HEK293 (cell line): ENCODE results near the gene ASPRV1.

ENCODE experiments used
- CTCF ChIA-PET: fragments of 350-600 bp; formaldehyde crosslinking; extraction: SDS; loops from one replicate; lab custom pipeline; 2021; ENCODE audit warnings: antibody characterized with exemption; lab: Yijun Ruan, JAX
- POLR2A ChIA-PET: fragments of 300-600 bp; formaldehyde crosslinking; extraction: SDS; loops from one replicate; lab custom pipeline; 2020; ENCODE audit warnings: antibody characterized with exemption, inconsistent platforms; lab: Yijun Ruan, JAX
- H3K27ac ChIP-seq: fragments of 200-500 bp; sonication (Bioruptor generic); 2 replicates; pipeline ENCODE4 v1.5.1; 2014; ENCODE audit warnings: low read depth, low read length, control low read depth, inconsistent platforms; ENCODE audit errors: extremely low read depth
- H3K36me3 ChIP-seq, 2 experiments: fragments of 200-500 bp in 1 of 2; sonication (Bioruptor generic) in 1 of 2; 1 replicate in 1 of 2; 2 replicates in 1 of 2; pipeline ENCODE4 v1.5.1; 2014 to 2017; ENCODE audit warnings: inconsistent platforms in 2 of 2, low read length in 2 of 2; ENCODE audit not compliant: control insufficient read depth in 2 of 2, insufficient read depth in 1 of 2
- H3K4me1 ChIP-seq: fragments of 200-500 bp; sonication (Bioruptor generic); 2 replicates; pipeline ENCODE4 v1.5.1; 2014; ENCODE audit warnings: mild to moderate bottlenecking, low read length, inconsistent platforms; ENCODE audit not compliant: control insufficient read depth, insufficient read depth
- H3K4me3 ChIP-seq: 2 replicates; pipeline ENCODE4 v1.5.1; 2011; ENCODE audit warnings: low read depth, mild to moderate bottlenecking, control low read depth, low read length, moderate library complexity
- H3K9me3 ChIP-seq: fragments of 200-500 bp; sonication (Bioruptor generic); 2 replicates; pipeline ENCODE4 v1.5.1; 2014; ENCODE audit warnings: low read depth, low read length, inconsistent platforms; ENCODE audit not compliant: control insufficient read depth, insufficient read depth
- AEBP2 ChIP-seq: fragments of 450-650 bp; formaldehyde crosslinking; IDR thresholded peaks from 2 replicates; pipeline ENCODE4 v1.5.1; 2016; ENCODE audit warnings: missing biosample characterization, missing genetic modification characterization, borderline replicate concordance
- IKZF3 ChIP-seq: fragments of 450-650 bp; IDR thresholded peaks from 2 replicates; pipeline ENCODE4 v1.5.0; 2018; ENCODE audit warnings: missing biosample characterization, mild to moderate bottlenecking, missing genetic modification characterization, moderate library complexity
- MEIS1 ChIP-seq: sonication (generic); formaldehyde crosslinking; IDR thresholded peaks from 2 replicates; pipeline ENCODE4 v1.8.1; 2022; ENCODE audit warnings: missing genetic modification reagents, mild to moderate bottlenecking, borderline replicate concordance
- MYNN ChIP-seq: fragments of 450-650 bp; formaldehyde crosslinking; IDR thresholded peaks from 2 replicates; pipeline ENCODE4 v1.5.1; 2016; ENCODE audit warnings: missing biosample characterization, missing genetic modification characterization, borderline replicate concordance
- OVOL3 ChIP-seq: fragments of 450-650 bp; formaldehyde crosslinking; IDR thresholded peaks from 2 replicates; pipeline ENCODE4 v1.5.1; 2016; ENCODE audit warnings: missing biosample characterization, missing genetic modification characterization
- PRDM1 ChIP-seq: fragments of 450-650 bp; formaldehyde crosslinking; IDR thresholded peaks from 2 replicates; pipeline ENCODE4; 2016; ENCODE audit warnings: missing biosample characterization, missing genetic modification characterization
- SP3 ChIP-seq: fragments of 450-650 bp; formaldehyde crosslinking; IDR thresholded peaks from 2 replicates; pipeline ENCODE4 v1.5.1; 2016; ENCODE audit warnings: missing biosample characterization, missing genetic modification characterization
- ZNF155 ChIP-seq: fragments of 450-650 bp; formaldehyde crosslinking; IDR thresholded peaks from 2 replicates; pipeline ENCODE4 v1.5.1; 2016; ENCODE audit warnings: missing biosample characterization, missing genetic modification characterization
- ZNF266 ChIP-seq: fragments of 450-650 bp; formaldehyde crosslinking; IDR thresholded peaks from 2 replicates; pipeline ENCODE4 v1.5.1; 2016; ENCODE audit warnings: missing biosample characterization, missing genetic modification characterization, low read depth
- ZNF335 ChIP-seq: fragments of 450-650 bp; formaldehyde crosslinking; conservative IDR thresholded peaks from 2 replicates; pipeline ENCODE4 v1.5.1; 2016; ENCODE audit warnings: missing biosample characterization, missing genetic modification characterization
- ZNF423 ChIP-seq: fragments of 450-650 bp; formaldehyde crosslinking; IDR thresholded peaks from 2 replicates; pipeline ENCODE4 v1.5.1; 2016; ENCODE audit warnings: missing biosample characterization, missing genetic modification characterization
- ZNF561 ChIP-seq: fragments of 450-650 bp; IDR thresholded peaks from 2 replicates; pipeline ENCODE4 v1.5.1; 2018; ENCODE audit warnings: missing biosample characterization, missing genetic modification characterization, borderline replicate concordance
- ZNF624 ChIP-seq: fragments of 450-650 bp; formaldehyde crosslinking; IDR thresholded peaks from 2 replicates; pipeline ENCODE4 v1.5.1; 2017; ENCODE audit warnings: missing biosample characterization, missing genetic modification characterization
- ZNF626 ChIP-seq: fragments of 450-650 bp; sonication (Bioruptor Pico); formaldehyde crosslinking; IDR thresholded peaks from 2 replicates; pipeline ENCODE4 v1.5.1; 2018; ENCODE audit warnings: missing biosample characterization, missing genetic modification characterization, inconsistent platforms
- ZNF670 ChIP-seq: fragments of 450-650 bp; formaldehyde crosslinking; IDR thresholded peaks from 2 replicates; pipeline ENCODE4 v1.5.1; 2016; ENCODE audit warnings: missing biosample characterization, missing genetic modification characterization, low read depth
- ZNF704 ChIP-seq: fragments of 450-650 bp; formaldehyde crosslinking; IDR thresholded peaks from 2 replicates; pipeline ENCODE4 v1.5.1; 2016; ENCODE audit warnings: missing biosample characterization, missing genetic modification characterization
- ZNF776 ChIP-seq: fragments of 450-650 bp; formaldehyde crosslinking; IDR thresholded peaks from 2 replicates; pipeline ENCODE4 v1.5.0; 2017; ENCODE audit warnings: missing biosample characterization, missing genetic modification characterization, borderline replicate concordance

Gene ASPRV1

GRCh38 chr2:69923116-69923515 is 38.3 kb downstream of the ASPRV1 start:
- POLR2A ChIA-PET = interaction anchor here (2.2 kb wide), 1 partner anchor 8 kb away, joined by 11 read pairs; the partner anchor contains the start of gene MXD1
- Histone ChIP-seq H3K36me3 (peaks cover 14 to 17% of the 10 kb centered on the region in 2 experiments), H3K4me3 (no peak overlapping the region), H3K9me3 (no peaks in the 10 kb centered on the region), H3K27ac (no peak overlapping the region), H3K4me1 (no peaks in the 10 kb centered on the region)
- CTCF ChIA-PET = interaction anchor here (0.6 to 2.2 kb wide), 4 partner anchors 8 to 220 kb away, joined by 3 to 9 read pairs (median 6); partner anchors contain the start of gene MXD1
- TF ChIP-seq AEBP2 (tag by site-specific recombination) (no peak), SP3 (tag by site-specific recombination) (no peak), ZNF704 (tag by site-specific recombination) (no peak)

GRCh38 chr2:69918401-69918800 is 43.0 kb downstream of the ASPRV1 start:
- TF ChIP-seq IKZF3 (tag by site-specific recombination) (no peak), ZNF626 (no peak), ZNF335 (tag by site-specific recombination) (no peak), ZNF776 (tag by site-specific recombination) (no peak), ZNF670 (no peak), ZNF423 (no peak)
- H3K27ac ChIP-seq = no peak overlapping the region
- ChIA-PET CTCF (interaction anchor here (0.6 kb wide), 1 partner anchor 78 kb away, joined by 3 read pairs; no protein-coding TSS in a partner anchor), POLR2A (no interaction called here)
- H3K9me3 ChIP-seq = no peaks in the 10 kb centered on the region
- H3K4me3 ChIP-seq = no peak overlapping the region
- no peaks in the 10 kb centered on the region for H3K4me1 ChIP-seq
- peaks cover 14 to 25% of the 10 kb centered on the region in 2 experiments for H3K36me3 ChIP-seq

- no peaks in the 10 kb centered on the region for H3K9me3 ChIP-seq
- H3K4me3 ChIP-seq = no peak overlapping the region
- no peak overlapping the region for H3K27ac ChIP-seq
- H3K4me1 ChIP-seq = no peaks in the 10 kb centered on the region
- no peak for TF ChIP-seq ZNF561 (tag by site-specific recombination)
- TF ChIP-seq ZNF155 (tag by site-specific recombination) = no peak
- no peak for TF ChIP-seq MYNN (tag by site-specific recombination)
- TF ChIP-seq ZNF624 (tag by site-specific recombination) = no peak
- no peak for TF ChIP-seq ZNF266 (tag by site-specific recombination)
- TF ChIP-seq PRDM1 (tag by site-specific recombination) = 0 out of 2 replicates have a peak, but pooled peaks have one; percentile 41
- TF ChIP-seq MEIS1 (CRISPR knock-in tag) = no peak
- no peak for TF ChIP-seq OVOL3 (tag by site-specific recombination)
- peaks cover 12 to 25% of the 10 kb centered on the region in 2 experiments for H3K36me3 ChIP-seq
- ChIA-PET POLR2A (no interaction called here), CTCF (interaction anchor here (0.6 to 0.9 kb wide), 2 partner anchors 79 to 153 kb away, joined by 3 to 5 read pairs; no protein-coding TSS in a partner anchor)
These were observed 43.6 kb downstream of the ASPRV1 start for GRCh38 chr2:69917852-69918251.
